Osteoblast (primary cell): ENCODE results near the gene HDHD5. TPM values are rescaled to one million over a fixed set of nuclear protein-coding genes. Genes with fewer than 3 reads are reported as not detected.

Source experiments
- DNase-seq: peaks from one replicate; pipeline ENCODE4 v3.0.0; 2011; ENCODE audit warnings: low spot score, mixed read lengths; ENCODE audit not compliant: insufficient read length; ENCODE audit errors: missing footprints
- H2AFZ ChIP-seq: 2 replicates; pipeline ENCODE4 v1.6.0; 2011; ENCODE audit warnings: mild to moderate bottlenecking, low read length
- H3K27ac ChIP-seq: 2 replicates; pipeline ENCODE4 v1.5.1; 2011; ENCODE audit warnings: mild to moderate bottlenecking, low read depth, low read length, moderate library complexity
- H3K27me3 ChIP-seq: 2 replicates; pipeline ENCODE4 v1.6.0; 2012; ENCODE audit warnings: mild to moderate bottlenecking, control low read depth, inconsistent platforms, low read length, moderate library complexity; ENCODE audit not compliant: insufficient read depth
- H3K36me3 ChIP-seq: 2 replicates; pipeline ENCODE4 v1.5.1; 2011; ENCODE audit warnings: mild to moderate bottlenecking, low read length, control low read depth, moderate library complexity; ENCODE audit not compliant: insufficient read depth
- H3K4me1 ChIP-seq: 2 replicates; pipeline ENCODE4 v1.5.1; 2011; ENCODE audit warnings: mild to moderate bottlenecking, low read length, control low read depth, moderate library complexity; ENCODE audit not compliant: insufficient read depth
- H3K4me2 ChIP-seq: 2 replicates; pipeline ENCODE4 v1.6.0; 2011; ENCODE audit warnings: mild to moderate bottlenecking, low read length; ENCODE audit not compliant: insufficient read depth
- H3K4me3 ChIP-seq: fragments of 200-600 bp; sonication (generic); 3 replicates; pipeline ENCODE4 v1.5.1; 2012; ENCODE audit warnings: mild to moderate bottlenecking, low read length, inconsistent platforms; ENCODE audit not compliant: insufficient read depth
- H3K79me2 ChIP-seq: 2 replicates; pipeline ENCODE4 v1.6.0; 2012; ENCODE audit warnings: mild to moderate bottlenecking, low read length, control low read depth, inconsistent platforms; ENCODE audit not compliant: insufficient read depth
- H3K9me3 ChIP-seq: 2 replicates; pipeline ENCODE4 v1.5.1; 2011; ENCODE audit warnings: low read depth, low read length, control low read depth
- H4K20me1 ChIP-seq: 2 replicates; pipeline ENCODE4 v1.6.0; 2012; ENCODE audit warnings: mild to moderate bottlenecking, low read length, control low read depth; ENCODE audit not compliant: insufficient read depth
- CTCF ChIP-seq: IDR thresholded peaks from 2 replicates; pipeline ENCODE4 v1.5.1; 2011; ENCODE audit warnings: mild to moderate bottlenecking, low read depth, low read length, moderate library complexity; ENCODE audit errors: extremely low read depth
- total RNA-seq: library from RNA; depleted of rRNA; stranded (reverse); fragments of >200 nt; gene quantifications from 2 replicates; pipeline ENCODE4 v1.2.3, GENCODE V29; 2012

HDHD5 gene
- total RNA-seq, 1 donor: 31.8 TPM

- no peaks in the 10 kb centered on the region for H3K9me3 ChIP-seq
- no peaks in the 10 kb centered on the region for H3K27me3 ChIP-seq
- no peak overlapping the region for H2AFZ ChIP-seq
- no peak overlapping the region for H3K27ac ChIP-seq
- no peak for DNase-seq
- H3K79me2 ChIP-seq: no peaks in the 10 kb centered on the region
- no peaks in the 10 kb centered on the region for H4K20me1 ChIP-seq
- no peaks in the 10 kb centered on the region for H3K36me3 ChIP-seq
- no peak overlapping the region for H3K4me3 ChIP-seq
- TF ChIP-seq CTCF: no peak
- no peaks in the 10 kb centered on the region for H3K4me1 ChIP-seq
- H3K4me2 ChIP-seq: no peak overlapping the region
These were observed 18.0 kb downstream of the HDHD5 start for GRCh38 chr22:17140826-17141766.

GRCh38 chr22:17140022-17140421, 19.1 kb downstream of the HDHD5 start:
- Histone ChIP-seq H3K36me3 (no peaks in the 10 kb centered on the region), H2AFZ (no peak overlapping the region), H3K4me3 (no peak overlapping the region), H3K9me3 (no peaks in the 10 kb centered on the region), H3K27me3 (no peaks in the 10 kb centered on the region), H3K27ac (no peak overlapping the region), H3K79me2 (no peaks in the 10 kb centered on the region), H3K4me2 (no peak overlapping the region), H3K4me1 (no peaks in the 10 kb centered on the region), H4K20me1 (no peaks in the 10 kb centered on the region)
- DNase-seq: no peak
- TF ChIP-seq CTCF: no peak

GRCh38 chr22:17138513-17138912, 20.6 kb downstream of the HDHD5 start:
- Histone ChIP-seq H3K4me2 (no peak overlapping the region), H3K79me2 (no peaks in the 10 kb centered on the region), H3K36me3 (no peaks in the 10 kb centered on the region), H4K20me1 (peaks cover 3% of the 10 kb centered on the region), H3K9me3 (no peaks in the 10 kb centered on the region), H3K4me3 (no peak overlapping the region), H3K27ac (no peak overlapping the region), H3K4me1 (no peaks in the 10 kb centered on the region), H3K27me3 (no peaks in the 10 kb centered on the region), H2AFZ (no peak overlapping the region)
- no peak for DNase-seq
- TF ChIP-seq CTCF: no peak

- Histone ChIP-seq H3K4me3 (no peak overlapping the region), H3K4me2 (no peak overlapping the region), H3K79me2 (no peaks in the 10 kb centered on the region), H3K4me1 (no peaks in the 10 kb centered on the region), H3K27ac (no peak overlapping the region), H2AFZ (no peak overlapping the region), H3K9me3 (no peaks in the 10 kb centered on the region), H4K20me1 (peaks cover 3% of the 10 kb centered on the region), H3K27me3 (no peaks in the 10 kb centered on the region), H3K36me3 (no peaks in the 10 kb centered on the region)
- peak; percentile 26 for DNase-seq
- TF ChIP-seq CTCF: no peak
These were observed 21.1 kb downstream of the HDHD5 start for GRCh38 chr22:17137861-17138425.
